H1 (cell line): ENCODE measurements around the gene PRDM15. TPM values are rescaled to one million over a fixed set of nuclear protein-coding genes. Genes with fewer than 3 reads are reported as not detected.

Experiments used
- ASH2L ChIP-seq: fragments of 200-600, 300-600 bp; sonication (generic); IDR thresholded peaks from one replicate; pipeline ENCODE4 v1.7.1; 2017; ENCODE audit warnings: low read length
- BCL11A ChIP-seq, 2 experiments: IDR thresholded peaks; one replicate each; pipeline ENCODE4 v1.6.1; 2011; ENCODE audit warnings: low read depth in 2 of 2, low read length in 2 of 2, mild to moderate bottlenecking in 2 of 2
- E2F6 ChIP-seq: IDR thresholded peaks from 2 replicates; pipeline ENCODE4 v1.6.1; 2012; ENCODE audit warnings: inconsistent platforms
- GTF2F1 ChIP-seq: IDR thresholded peaks from 2 replicates; pipeline ENCODE4 v1.6.1; 2012; ENCODE audit warnings: low read depth, low read length, improper control_type of control experiment, borderline replicate concordance
- POLR2A ChIP-seq, 2 experiments: IDR thresholded peaks; 1 replicate in 1 of 2; 2 replicates in 1 of 2; pipeline ENCODE4 v1.6.1; 2011; ENCODE audit warnings: low read depth in 2 of 2, low read length in 2 of 2, mild to moderate bottlenecking in 2 of 2; ENCODE audit errors: control extremely low read depth in 1 of 2
- SIX5 ChIP-seq: IDR thresholded peaks from 2 replicates; pipeline ENCODE4 v1.6.1; 2011; ENCODE audit warnings: mild to moderate bottlenecking, low read depth, low read length
- SUZ12 ChIP-seq: fragments of 200-600 bp; sonication (generic); IDR thresholded peaks from 2 replicates; pipeline ENCODE4 v1.6.1; 2012; ENCODE audit warnings: mild to moderate bottlenecking, inconsistent platforms, low read length, moderate library complexity, mixed read lengths
- polyA plus RNA-seq, 7 experiments: library from polyadenylated mRNA; depleted of rRNA in 3 of 7; stranded (reverse) in 5 of 7; unstranded in 2 of 7; fragments of >200 nt in 5 of 7; fragments of 200-250 nt in 2 of 7; gene quantifications; 1 replicate in 5 of 7; 2 replicates in 1 of 7; 4 replicates in 1 of 7; pipeline versions ENCODE4 v1.2.1 to v1.2.3, GENCODE V29; 2011 to 2013; ENCODE audit warnings: missing spikeins in 2 of 7, mixed read lengths in 2 of 7
- total RNA-seq: library from RNA; stranded (reverse); fragmentation: NEBNext Ultra II Directional; extraction: Animal tissue kit (Norgen Biotek cat#: 25700); gene quantifications from 2 replicates; pipeline ENCODE4 v1.2.1, GENCODE V29; 2021

Gene PRDM15
- total and polyA plus RNA-seq, 2 of the 8 experiments (the other 6 are each of a cell fraction or from before 2014, with no cell fraction given): 9.7 to 10.5 TPM

DNA sequence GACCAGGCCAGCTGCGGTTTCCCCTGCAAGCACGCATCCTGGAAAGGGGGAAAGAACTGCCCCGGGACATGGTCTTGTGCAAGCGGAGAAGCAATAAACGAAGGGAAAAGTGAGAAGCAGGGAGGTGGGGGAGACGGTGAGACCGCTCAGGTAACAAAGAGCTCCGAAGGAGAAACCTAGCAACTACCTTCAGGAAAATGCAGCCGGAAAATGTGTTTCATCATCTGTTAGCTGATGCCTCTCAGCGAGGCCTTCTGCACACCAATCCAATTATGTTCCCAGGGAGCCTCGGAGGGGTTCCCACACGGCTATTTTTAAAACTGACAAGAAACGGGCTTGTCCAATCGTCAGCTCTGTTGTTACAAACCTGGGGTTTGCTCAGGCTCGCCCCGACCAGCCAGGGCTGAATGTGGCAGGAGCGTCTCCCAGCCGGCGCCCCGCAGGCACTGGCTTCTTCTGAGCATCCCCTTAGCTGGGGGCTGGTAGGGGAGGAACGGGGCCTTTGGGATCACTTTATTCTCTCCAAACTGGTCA is 115.7 kb downstream of the PRDM15 start (continued):
- no peak for TF ChIP-seq SIX5
- no peak for TF ChIP-seq POLR2A (IDR thresholded peaks at IDR 0.05; ENCODE audit: control extremely low read depth in 1 of 2, low read depth in 2 of 2, low read length in 2 of 2)
- TF ChIP-seq ASH2L: no peak
- TF ChIP-seq GTF2F1: no peak
- TF ChIP-seq E2F6: no peak
- TF ChIP-seq SUZ12: peak; percentile 35; the same call in 1 of the 2 replicates
- no peak for TF ChIP-seq BCL11A (IDR thresholded peaks at IDR 0.05; ENCODE audit: low read depth in 2 of 2, low read length in 2 of 2)
- TF ChIP-seq, all 59 proteins: peak for 3
